Activated CD4-positive, alpha-beta memory T cell treated with anti-CD3 and anti-CD28 coated beads, Interleukin-2, amount 10 ng/mL, durations not matched to agents 7 days and 5 days (primary cell): ENCODE results near the gene KAT5. TPM values are rescaled to one million over a fixed set of nuclear protein-coding genes. Genes with fewer than 3 reads are reported as not detected.
"Not testable (repeated sequence)": the region's sequence is repeated elsewhere in the genome, so short reads cannot be mapped to it uniquely, and the experiment has no call there.

Experiments
- CTCF ChIA-PET: fragments of 350-600 bp; sonication (Branson Sonifier 250); formaldehyde crosslinking; loops from one replicate; lab custom pipeline; 2021; ENCODE audit warnings: antibody characterized with exemption, inconsistent platforms; lab: Charles Lee
- POLR2A ChIA-PET: fragments of 350-600 bp; sonication (Branson Sonifier 250); formaldehyde crosslinking; loops from one replicate; lab custom pipeline; 2021; ENCODE audit warnings: antibody characterized with exemption; lab: Charles Lee
- DNase-seq: peaks from one replicate; pipeline ENCODE4 v3.0.0-alpha.2; 2020
- H3K27ac Mint-ChIP-seq: one replicate; pipeline ENCODE4 v1.8.0; 2021; ENCODE audit warnings: mild to moderate bottlenecking, mixed read lengths
- H3K27me3 Mint-ChIP-seq: one replicate; pipeline ENCODE4 v1.8.0; 2021; ENCODE audit warnings: mixed read lengths
- H3K36me3 Mint-ChIP-seq: one replicate; pipeline ENCODE4 v1.8.0; 2021; ENCODE audit warnings: low read depth, mixed read lengths
- H3K4me1 Mint-ChIP-seq: one replicate; pipeline ENCODE4 v1.8.0; 2021; ENCODE audit warnings: mixed read lengths
- H3K4me3 Mint-ChIP-seq: one replicate; pipeline ENCODE4 v1.8.0; 2021; ENCODE audit warnings: mild to moderate bottlenecking, mixed read lengths
- H3K9me3 Mint-ChIP-seq: one replicate; pipeline ENCODE4 v1.8.0; 2021; ENCODE audit warnings: mixed read lengths
- total RNA-seq, 2 experiments: library from RNA; stranded (reverse); gene quantifications; one replicate each; pipeline ENCODE4 v1.2.3, GENCODE V29; 2021

The KAT5 gene
- total RNA-seq, 2 experiments from 2014 or later, result 62.6 to 63.0 TPM

DNA sequence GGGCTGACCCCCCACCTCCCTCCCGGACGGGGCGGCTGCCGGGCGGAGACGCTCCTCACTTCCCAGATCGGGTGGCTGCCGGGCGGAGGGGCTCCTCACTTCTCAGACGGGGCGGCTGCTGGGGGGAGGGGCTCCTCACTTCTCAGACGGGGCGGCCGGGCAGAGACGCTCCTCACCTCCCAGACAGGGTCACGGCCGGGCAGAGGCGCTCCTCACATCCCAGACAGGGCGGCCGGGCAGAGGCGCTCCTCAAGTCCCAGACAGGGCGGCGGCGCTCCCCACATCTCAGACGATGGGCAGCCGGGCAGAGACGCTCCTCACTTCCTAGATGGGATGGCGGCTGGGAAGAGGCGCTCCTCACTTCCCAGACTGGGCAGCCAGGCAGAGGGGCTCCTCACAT lies 50.8 kb downstream of the KAT5 start:
- H3K4me3 Mint-ChIP-seq, H3K27ac Mint-ChIP-seq, DNase-seq, H3K4me1 Mint-ChIP-seq, POLR2A ChIA-PET, H3K36me3 Mint-ChIP-seq, CTCF ChIA-PET, H3K9me3 Mint-ChIP-seq: not testable (repeated sequence)
- peaks cover 20% of the 10 kb centered on the region for H3K27me3 Mint-ChIP-seq

GRCh38 chr11:65764434-65764833 lies 52.4 kb downstream of the KAT5 start:
- Mint-ChIP-seq H3K27ac (no peak overlapping the region), H3K4me1 (peaks cover 4% of the 10 kb centered on the region), H3K9me3 (no peaks in the 10 kb centered on the region), H3K4me3 (no peak overlapping the region), H3K27me3 (peaks cover 13% of the 10 kb centered on the region), H3K36me3 (no peaks in the 10 kb centered on the region)
- CTCF ChIA-PET, result interaction anchor here (1.2 kb wide), 1 partner anchor 15 kb away, joined by 4 read pairs; no protein-coding TSS in a partner anchor
- POLR2A ChIA-PET, result interaction anchor here (1.0 kb wide), 1 partner anchor 16 kb away, joined by 3 read pairs; the partner anchor contains the start of gene AP5B1
- DNase-seq, result no peak

- peaks cover 7% of the 10 kb centered on the region for H3K4me1 Mint-ChIP-seq
- CTCF ChIA-PET, result interaction anchor here (1.4 to 3.0 kb wide), 2 partner anchors 13 to 55 kb away, joined by 6 to 18 read pairs; partner anchors contain the start of genes AP5B1 and KAT5
- no peak for DNase-seq
- H3K36me3 Mint-ChIP-seq, result no peaks in the 10 kb centered on the region
- peaks cover 1% of the 10 kb centered on the region for H3K27me3 Mint-ChIP-seq
- POLR2A ChIA-PET, result no interaction called here
- no peak overlapping the region for H3K4me3 Mint-ChIP-seq
- H3K9me3 Mint-ChIP-seq, result no peaks in the 10 kb centered on the region
- no peak overlapping the region for H3K27ac Mint-ChIP-seq
Measured at GRCh38 chr11:65766535-65766934, 54.5 kb downstream of the KAT5 start.

DNA sequence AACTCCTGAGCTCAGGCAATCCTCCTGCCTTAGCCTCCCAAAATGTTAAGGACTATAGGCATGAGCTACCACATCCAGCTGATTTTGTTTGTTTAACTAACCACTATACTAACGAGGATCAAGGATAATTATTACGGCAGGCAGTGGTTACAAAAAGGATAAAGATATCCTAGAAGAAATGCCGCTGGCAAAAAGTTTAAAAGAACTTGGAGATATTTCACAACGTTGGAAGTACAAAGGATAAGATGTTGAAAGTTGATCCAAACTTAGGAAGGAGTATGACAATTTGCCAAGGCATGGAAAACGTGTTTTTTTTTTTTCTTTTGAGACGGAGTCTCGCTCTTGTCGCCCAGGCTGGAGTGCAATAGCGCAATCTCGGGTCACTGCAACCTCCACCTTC lies 55.4 kb downstream of the KAT5 start:
- H3K9me3 Mint-ChIP-seq, result no peaks in the 10 kb centered on the region
- no peaks in the 10 kb centered on the region for H3K36me3 Mint-ChIP-seq
- H3K4me3 Mint-ChIP-seq, result no peak overlapping the region
- DNase-seq, result no peak
- ChIA-PET CTCF (interaction anchor here (1.4 to 3.0 kb wide), 2 partner anchors 13 to 56 kb away, joined by 3 to 18 read pairs; partner anchors contain the start of gene AP5B1), POLR2A (interaction anchor here (1.4 kb wide), 1 partner anchor 55 kb away, joined by 3 read pairs; the partner anchor contains the start of gene KAT5)
- H3K27me3 Mint-ChIP-seq, result no peaks in the 10 kb centered on the region
- no peak overlapping the region for H3K27ac Mint-ChIP-seq
- H3K4me1 Mint-ChIP-seq, result peaks cover 7% of the 10 kb centered on the region

- H3K4me1 Mint-ChIP-seq, H3K27me3 Mint-ChIP-seq, DNase-seq, H3K4me3 Mint-ChIP-seq, H3K36me3 Mint-ChIP-seq, H3K27ac Mint-ChIP-seq, H3K9me3 Mint-ChIP-seq: not testable (repeated sequence)
- POLR2A ChIA-PET, result interaction anchor here (1.4 kb wide), 1 partner anchor 55 kb away, joined by 3 read pairs; the partner anchor contains the start of gene KAT5
- CTCF ChIA-PET, result interaction anchor here (1.4 to 3.0 kb wide), 2 partner anchors 12 to 56 kb away, joined by 3 to 18 read pairs; partner anchors contain the start of gene AP5B1
Measured at GRCh38 chr11:65767806-65768205, 55.8 kb downstream of the KAT5 start.

Other genes with a start within 250 kb of the KAT5 start
- gene MALAT1, start 213.2 kb upstream of the KAT5 start, total RNA-seq, result 1,000 to 10,000 TPM; 7,674 to 7,759 TPM
- gene SCYL1, start 187.2 kb upstream of the KAT5 start, total RNA-seq, result 10 to 100 TPM; 56.9 to 58.5 TPM
- gene LTBP3, start 153.9 kb upstream of the KAT5 start, total RNA-seq, result 10 to 100 TPM; 55.4 to 60.0 TPM
- gene ZNRD2, start 141.8 kb upstream of the KAT5 start, total RNA-seq, result 10 to 100 TPM; 25.3 to 27.8 TPM
- 10 to 100 TPM; 45.6 to 48.0 TPM for gene FAM89B, start 139.7 kb upstream of the KAT5 start, total RNA-seq
- gene EHBP1L1, start 136.2 kb upstream of the KAT5 start, total RNA-seq, result 100 to 1,000 TPM; 118 to 119 TPM
- 1 to 10 TPM in 1 of 2 experiments, under 1 TPM in 1; 0.80 to 1.0 TPM for gene KCNK7, start 116.5 kb upstream of the KAT5 start, total RNA-seq
- 10 to 100 TPM; 67.2 to 71.8 TPM for gene MAP3K11, start 98.0 kb upstream of the KAT5 start, total RNA-seq
- 10 to 100 TPM; 39.8 to 40.3 TPM for gene PCNX3, start 96.5 kb upstream of the KAT5 start, total RNA-seq
- gene SIPA1, start 74.2 kb upstream of the KAT5 start, total RNA-seq, result 100 to 1,000 TPM; 201 to 205 TPM
- gene RELA, start 49.3 kb upstream of the KAT5 start, total RNA-seq, result 100 to 1,000 TPM in 1 of 2 experiments, 10 to 100 TPM in 1; 91.2 to 102 TPM
- 10 to 100 TPM; 80.3 to 81.9 TPM for gene RNASEH2C, start 8.5 kb downstream of the KAT5 start, total RNA-seq
- gene AP5B1, start 68.7 kb downstream of the KAT5 start, total RNA-seq, result 10 to 100 TPM; 21.2 to 21.5 TPM
- gene OVOL1, start 74.8 kb downstream of the KAT5 start, total RNA-seq, result not detected
- 1 to 10 TPM in 1 of 2 experiments, under 1 TPM in 1; 0.83 to 1.6 TPM for gene SNX32, start 121.7 kb downstream of the KAT5 start, total RNA-seq
- gene CFL1, start 145.9 kb downstream of the KAT5 start, total RNA-seq, result 1,000 to 10,000 TPM; 1,733 to 1,734 TPM
- 10 to 100 TPM; 86.9 to 91.9 TPM for gene MUS81, start 148.2 kb downstream of the KAT5 start, total RNA-seq
- gene EFEMP2, start 160.5 kb downstream of the KAT5 start, total RNA-seq, result 10 to 100 TPM; 13.8 to 14.7 TPM
- gene CTSW, start 167.6 kb downstream of the KAT5 start, total RNA-seq, result 10 to 100 TPM; 75.9 to 80.5 TPM
- gene FIBP, start 176.2 kb downstream of the KAT5 start, total RNA-seq, result 10 to 100 TPM; 71.7 to 77.4 TPM
- 10 to 100 TPM; 53.2 to 55.8 TPM for gene CCDC85B, start 178.4 kb downstream of the KAT5 start, total RNA-seq
- gene FOSL1, start 188.1 kb downstream of the KAT5 start, total RNA-seq, result 1 to 10 TPM; 4.5 to 5.0 TPM
- gene C11orf68, start 206.8 kb downstream of the KAT5 start, total RNA-seq, result 10 to 100 TPM; 34.1 to 34.2 TPM
- 100 to 1,000 TPM; 162 to 180 TPM for gene DRAP1, start 207.2 kb downstream of the KAT5 start, total RNA-seq
- gene TSGA10IP, start 233.2 kb downstream of the KAT5 start, total RNA-seq, result not detected
- gene SART1, start 249.5 kb downstream of the KAT5 start, total RNA-seq, result 10 to 100 TPM; 59.5 to 61.5 TPM